ENCODE data around the gene LYZL1.
"Not testable (repeated sequence)": the region's sequence is repeated elsewhere in the genome, so short reads cannot be mapped to it uniquely, and the experiment has no call there.

LYZL1 gene

DNA sequence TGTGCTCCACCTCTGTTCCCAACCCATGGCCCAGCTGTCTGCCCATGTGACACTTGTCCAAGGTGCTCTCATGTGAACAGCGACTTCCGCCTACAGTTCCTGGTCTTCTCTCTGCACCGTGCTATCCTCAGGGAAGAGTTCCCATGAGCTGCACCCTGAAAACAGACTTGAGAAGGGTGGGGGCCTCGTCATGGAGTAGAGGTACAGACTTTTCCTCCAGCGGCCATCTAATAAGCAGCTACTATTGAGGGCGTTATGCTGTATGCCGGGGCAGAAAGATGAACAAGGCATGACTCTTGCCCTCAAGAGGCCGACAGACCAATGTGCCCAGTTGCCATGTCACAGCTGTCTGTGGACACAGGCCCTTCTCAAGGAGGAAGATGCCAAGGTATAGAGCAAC, 25.4 kb upstream of the LYZL1 start:
- no peak for DNase-seq (ENCODE audit: low read depth in 2 of 2)

DNA sequence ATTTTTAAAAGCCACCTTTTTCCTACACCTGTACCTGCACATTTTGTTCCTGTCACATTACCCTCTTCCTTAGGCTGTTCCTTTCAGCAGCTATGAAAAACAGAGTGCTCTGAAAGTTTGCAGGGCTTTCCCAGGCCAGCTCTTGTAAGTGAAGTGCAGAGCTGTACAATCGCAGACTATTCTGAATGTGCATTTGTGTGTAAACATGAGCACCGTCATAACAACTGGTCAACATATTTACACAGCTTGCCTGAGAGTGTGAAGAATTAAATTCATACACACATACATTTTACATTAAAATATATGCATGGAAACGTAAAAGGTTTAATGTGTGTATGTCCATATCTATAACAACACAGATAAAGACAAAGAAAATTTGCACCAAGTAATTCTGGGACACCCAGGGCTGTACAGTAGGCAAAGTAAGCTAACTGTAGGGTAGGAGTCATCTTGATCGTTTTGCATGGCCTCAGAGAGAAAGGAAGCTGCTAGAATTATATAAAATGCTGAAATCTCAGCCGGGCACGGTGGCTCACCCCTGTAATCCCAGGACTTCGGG, 23.6 kb upstream of the LYZL1 start:
- DNase-seq (ENCODE audit: low read depth in 2 of 2): no peak

- DNase-seq (ENCODE audit: low read depth in 2 of 2): no peak
These were observed 22.2 kb upstream of the LYZL1 start for GRCh38 chr10:29266641-29267040.

- DNase-seq (ENCODE audit: low read depth in 2 of 2): no peak
These were observed 20.9 kb upstream of the LYZL1 start for GRCh38 chr10:29268011-29268410.

DNA sequence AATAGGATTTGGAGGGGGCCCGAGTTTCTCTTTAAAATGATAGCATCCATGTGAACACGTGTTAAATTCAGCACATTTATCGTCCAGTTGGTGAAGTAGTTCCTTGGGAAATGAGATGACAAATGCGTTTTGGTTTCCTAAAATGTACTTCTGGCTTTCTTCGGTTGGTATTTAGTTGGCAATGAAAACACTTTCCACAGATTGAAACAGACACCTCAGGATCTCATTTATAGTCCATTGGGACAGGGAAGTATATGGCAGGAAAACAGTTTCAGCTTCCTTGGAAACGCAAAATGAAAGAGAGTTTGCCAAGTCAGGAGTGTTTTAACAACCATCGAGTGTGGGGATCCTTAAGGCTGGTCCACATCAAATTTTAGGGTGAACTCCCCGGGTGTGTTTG, 19.4 kb upstream of the LYZL1 start:
- no peak for DNase-seq (ENCODE audit: low read depth in 2 of 2)

- no peak for DNase-seq (ENCODE audit: low read depth in 2 of 2)
These were observed 18.0 kb upstream of the LYZL1 start for GRCh38 chr10:29270883-29271282.

DNA sequence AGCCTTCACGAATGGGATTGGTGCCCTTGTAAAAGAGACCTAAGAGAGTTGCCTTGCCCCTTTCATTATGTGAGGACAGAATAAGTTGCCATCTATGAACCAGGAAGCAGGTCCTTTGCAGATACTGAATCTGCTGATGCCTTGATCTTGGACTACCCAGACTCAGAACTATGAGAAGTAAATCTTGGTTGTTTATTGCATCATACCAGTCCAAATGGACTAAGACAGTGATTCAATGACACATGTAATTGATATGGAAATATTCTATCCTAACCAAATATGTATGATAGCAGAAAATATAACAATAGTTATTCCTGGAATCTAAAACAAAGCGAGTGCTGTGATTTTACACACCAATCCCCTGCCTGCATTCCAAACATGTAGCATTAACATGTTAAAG, 17.0 kb upstream of the LYZL1 start:
- DNase-seq (ENCODE audit: low read depth in 2 of 2): no peak

DNA sequence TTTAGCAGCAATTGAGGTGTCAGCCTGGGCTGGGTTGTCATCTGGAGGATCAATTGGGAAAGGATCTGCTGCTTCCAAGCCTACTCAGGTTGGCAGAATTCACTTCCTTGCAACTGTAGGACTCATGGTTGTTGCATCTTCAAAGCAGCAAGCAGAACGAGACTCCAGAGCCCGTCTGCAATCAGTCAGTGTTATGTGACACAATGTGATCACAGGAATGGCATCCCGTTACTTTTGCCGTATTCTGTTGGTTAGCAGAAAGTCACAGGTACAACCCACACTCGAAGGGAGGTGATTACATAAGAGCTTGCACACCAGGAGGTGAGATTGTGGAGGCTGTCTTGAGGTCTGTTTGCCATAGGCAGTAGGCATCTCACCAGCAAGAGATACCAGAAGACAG, 15.4 kb upstream of the LYZL1 start:
- no peak for DNase-seq (ENCODE audit: low read depth in 2 of 2)

GRCh38 chr10:29276251-29276850, 12.5 kb upstream of the LYZL1 start:
- DNase-seq (ENCODE audit: low read depth in 2 of 2): no peak

- no peak for DNase-seq (ENCODE audit: low read depth in 2 of 2)
These were observed 11.6 kb upstream of the LYZL1 start for GRCh38 chr10:29277296-29277695.

GRCh38 chr10:29279779-29280487, 8.9 kb upstream of the LYZL1 start:
- DNase-seq (ENCODE audit: low read depth in 2 of 2): no peak

DNA sequence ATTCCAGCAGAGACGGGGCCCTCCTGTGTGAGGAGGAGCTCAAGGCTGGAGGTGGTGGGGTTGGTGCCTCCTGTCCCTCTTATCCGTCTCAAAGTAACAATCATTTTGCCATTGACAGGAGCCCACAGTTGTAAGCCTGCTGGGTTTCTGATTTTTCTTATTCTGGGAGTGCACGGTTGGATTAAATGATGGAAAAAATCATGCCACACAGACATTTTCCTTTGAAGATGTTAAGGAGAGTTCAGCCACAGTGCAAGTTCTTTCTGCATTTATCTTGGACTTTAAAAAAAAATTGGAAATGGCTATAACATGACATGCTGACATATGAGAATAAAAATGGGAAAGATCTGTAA, 8.4 kb upstream of the LYZL1 start:
- DNase-seq (ENCODE audit: low read depth in 2 of 2): no peak

GRCh38 chr10:29285624-29286051, 3.2 kb upstream of the LYZL1 start:
- DNase-seq (ENCODE audit: low read depth in 2 of 2): no peak

- DNase-seq (ENCODE audit: low read depth in 2 of 2): no peak
These were observed 1.2 kb upstream of the LYZL1 start for GRCh38 chr10:29287635-29288034.

GRCh38 chr10:29291561-29291960, 2.7 kb downstream of the LYZL1 start:
- DNase-seq (ENCODE audit: low read depth in 2 of 2): not testable (repeated sequence)

DNA sequence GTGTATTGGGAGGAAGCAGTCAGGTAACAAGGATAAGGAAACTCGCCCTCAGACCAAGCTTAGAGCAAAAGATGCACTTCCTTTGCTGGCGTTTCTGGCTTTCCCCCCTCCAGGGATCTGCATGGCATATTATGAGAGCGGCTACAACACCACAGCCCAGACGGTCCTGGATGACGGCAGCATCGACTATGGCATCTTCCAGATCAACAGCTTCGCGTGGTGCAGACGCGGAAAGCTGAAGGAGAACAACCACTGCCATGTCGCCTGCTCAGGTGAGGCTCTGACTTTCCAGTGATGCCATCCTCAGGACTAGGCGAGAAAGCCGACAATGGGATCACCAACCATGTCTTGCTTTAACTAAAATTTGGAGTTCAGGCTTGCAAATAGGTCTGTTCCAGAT, 3.5 kb downstream of the LYZL1 start:
- not testable (repeated sequence) for DNase-seq (ENCODE audit: low read depth in 2 of 2)

- DNase-seq (ENCODE audit: low read depth in 2 of 2): no peak
These were observed 6.9 kb downstream of the LYZL1 start for GRCh38 chr10:29295813-29296212.

DNA sequence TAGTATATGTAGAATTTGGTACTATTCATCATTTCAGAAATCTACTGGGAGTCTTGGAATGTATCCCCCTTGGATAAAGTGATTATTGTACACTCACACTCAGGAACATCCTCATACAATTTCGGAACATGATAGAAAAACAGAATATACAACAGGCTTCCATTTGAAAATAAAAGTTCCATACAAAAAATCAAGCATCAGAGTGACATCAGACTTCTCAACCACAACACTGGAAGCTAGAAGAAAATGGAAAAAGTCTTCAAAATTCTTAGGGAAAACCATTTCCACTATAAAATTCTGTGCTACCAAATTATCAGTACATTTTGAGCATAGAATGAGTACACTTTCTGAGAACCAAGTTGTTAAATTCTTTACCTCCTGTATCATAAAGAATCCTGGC, 8.8 kb downstream of the LYZL1 start:
- no peak for DNase-seq (ENCODE audit: low read depth in 2 of 2)

DNA sequence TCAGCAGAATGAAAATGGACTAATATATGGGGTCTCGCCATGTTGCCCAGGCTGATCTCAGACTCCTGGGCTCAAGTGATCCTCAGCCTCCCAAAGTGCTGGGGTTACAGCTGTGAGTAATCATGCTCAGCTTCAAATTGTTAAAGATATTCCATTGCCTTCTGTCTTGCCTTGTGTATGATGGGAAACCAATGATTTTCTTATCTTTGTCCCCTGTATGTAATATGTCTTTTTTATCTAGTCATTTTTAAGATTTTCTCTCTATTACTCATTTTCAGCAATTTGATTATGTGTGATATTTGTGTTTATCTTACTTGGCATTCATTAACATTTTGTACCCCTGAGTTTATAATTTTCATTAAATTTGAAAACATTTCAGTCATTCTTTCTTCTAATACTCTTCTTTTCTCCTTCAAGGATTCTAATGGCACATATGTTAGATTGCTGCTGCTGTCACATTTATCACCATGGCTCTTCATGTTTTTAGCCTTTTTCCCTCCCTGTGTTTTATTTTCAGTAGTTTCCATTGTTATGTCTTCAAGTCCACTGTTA, 12.6 kb downstream of the LYZL1 start:
- no peak for DNase-seq (ENCODE audit: low read depth in 2 of 2)

DNA sequence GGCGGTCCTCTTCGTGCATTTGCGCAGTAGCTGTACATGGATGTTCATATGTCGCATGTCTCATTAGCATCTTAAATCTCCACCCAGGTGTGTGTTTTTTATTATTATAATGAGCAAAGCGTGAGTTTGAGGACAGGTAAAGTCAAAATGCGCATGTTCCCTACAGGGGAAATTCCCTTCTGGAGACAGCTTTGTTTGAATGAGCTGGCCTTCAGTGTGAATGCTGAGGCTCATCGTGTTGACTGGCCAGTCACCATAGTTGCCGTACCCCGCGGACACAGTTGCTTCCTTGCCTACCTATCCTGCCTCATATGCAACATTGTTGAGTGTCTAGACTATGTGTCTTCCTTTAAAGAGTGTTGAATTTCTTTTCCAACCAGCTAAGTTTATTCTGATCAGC, 13.6 kb downstream of the LYZL1 start:
- DNase-seq (ENCODE audit: low read depth in 2 of 2): no peak

- DNase-seq (ENCODE audit: low read depth in 2 of 2): no peak
These were observed 15.6 kb downstream of the LYZL1 start for GRCh38 chr10:29304264-29304994.

DNA sequence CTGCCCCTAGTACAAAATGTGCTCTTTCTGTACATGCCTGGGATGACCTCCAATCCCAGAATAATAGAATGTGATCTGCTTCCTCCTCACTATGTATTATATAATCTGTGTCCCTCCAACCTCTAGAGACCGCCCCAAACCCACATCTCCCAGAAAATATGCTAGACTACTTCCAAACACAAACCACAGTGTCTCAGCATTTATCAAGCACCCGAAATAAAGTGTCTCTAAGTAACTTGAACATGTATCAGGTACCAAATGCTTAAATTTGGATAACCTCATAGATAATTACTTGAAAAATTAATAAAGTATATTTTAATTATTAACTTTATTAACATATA, 16.1 kb downstream of the LYZL1 start:
- no peak for DNase-seq (ENCODE audit: low read depth in 2 of 2)

- no peak for DNase-seq (ENCODE audit: low read depth in 2 of 2)
These were observed 17.8 kb downstream of the LYZL1 start for GRCh38 chr10:29306688-29307087.
